HG02870 (cell line): ENCODE measurements around the gene ATP2B1.
"Not testable (repeated sequence)": the region's sequence is repeated elsewhere in the genome, so short reads cannot be mapped to it uniquely, and the experiment has no call there.

Experiments used
- ATAC-seq: cut with Tn5 transposase; IDR thresholded peaks from one replicate; pipeline ENCODE4 v1.9.1; 2021; ENCODE audit warnings: mild to moderate bottlenecking, moderate library complexity; ENCODE audit not compliant: unreplicated experiment

ATP2B1 gene

GRCh38 chr12:89717759-89718523 lies 9.3 kb upstream of the ATP2B1 start:
- no peak for ATAC-seq

GRCh38 chr12:89712706-89713105 lies 4.1 kb upstream of the ATP2B1 start:
- ATAC-seq: no peak

GRCh38 chr12:89710873-89711750 lies 2.5 kb upstream of the ATP2B1 start:
- ATAC-seq: no peak

- ATAC-seq: peak; percentile 9
These were observed 1.6 kb upstream of the ATP2B1 start for GRCh38 chr12:89709995-89710872.

GRCh38 chr12:89709157-89709994 lies 738 bp upstream of the ATP2B1 start:
- peak; percentile 60 for ATAC-seq

- no peak for ATAC-seq
These were observed 704 bp downstream of the ATP2B1 start for GRCh38 chr12:89707703-89708564.

- ATAC-seq: no peak
These were observed 1.5 kb downstream of the ATP2B1 start for GRCh38 chr12:89706986-89707702.

GRCh38 chr12:89706551-89706950 lies 2.1 kb downstream of the ATP2B1 start:
- ATAC-seq: no peak

- no peak for ATAC-seq
These were observed 4.2 kb downstream of the ATP2B1 start for GRCh38 chr12:89704457-89704856.

- ATAC-seq: no peak
These were observed 4.9 kb downstream of the ATP2B1 start for GRCh38 chr12:89703768-89704167.

GRCh38 chr12:89702503-89702902 lies 6.1 kb downstream of the ATP2B1 start:
- ATAC-seq: no peak

GRCh38 chr12:89701606-89702206 lies 6.9 kb downstream of the ATP2B1 start:
- ATAC-seq: no peak

- ATAC-seq: no peak
These were observed 8.3 kb downstream of the ATP2B1 start for GRCh38 chr12:89700191-89700810.

- ATAC-seq: no peak
These were observed 10.0 kb downstream of the ATP2B1 start for GRCh38 chr12:89698607-89699006.

- ATAC-seq: not testable (repeated sequence)
These were observed 10.9 kb downstream of the ATP2B1 start for GRCh38 chr12:89697728-89698127.

- ATAC-seq: no peak
These were observed 11.3 kb downstream of the ATP2B1 start for GRCh38 chr12:89697296-89697695.

- no peak for ATAC-seq
These were observed 12.8 kb downstream of the ATP2B1 start for GRCh38 chr12:89695830-89696229.

- no peak for ATAC-seq
These were observed 13.5 kb downstream of the ATP2B1 start for GRCh38 chr12:89695100-89695499.
